Kasumi-1 (cell line): ENCODE measurements around the gene KLF6.

Experiments used
- DNase-seq, 2 experiments: peaks; one replicate each; lab custom pipeline; 2025; lab: John Stamatoyannopoulos, UW

KLF6 gene

DNA sequence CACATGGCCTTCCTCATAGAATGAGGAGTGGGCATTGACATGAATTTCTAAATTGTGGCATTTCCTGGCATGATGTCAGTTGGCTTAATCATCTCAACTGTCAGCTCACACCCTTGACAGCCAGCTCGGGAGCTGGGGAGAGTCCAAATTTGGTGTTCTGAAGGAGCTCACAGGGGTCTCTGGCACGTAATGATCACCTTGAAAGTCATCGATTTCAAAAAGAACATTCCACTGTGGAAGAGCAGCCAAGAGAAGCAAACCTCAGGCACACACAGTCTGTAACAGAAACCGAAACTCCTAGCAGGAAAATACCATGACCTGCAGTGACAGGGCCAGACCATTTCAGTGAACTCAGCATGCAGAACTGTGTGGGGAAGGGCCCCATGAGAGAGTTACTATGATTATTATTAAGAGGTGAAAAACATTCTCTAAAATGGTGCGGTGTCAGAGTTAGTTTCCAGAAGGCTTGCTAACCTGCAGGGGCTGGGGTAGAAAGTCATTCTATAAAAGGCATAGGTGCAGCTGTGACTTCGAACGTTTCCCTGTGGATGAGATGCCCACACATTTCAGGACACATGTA lies 26.4 kb upstream of the KLF6 start:
- no peak for DNase-seq

DNA sequence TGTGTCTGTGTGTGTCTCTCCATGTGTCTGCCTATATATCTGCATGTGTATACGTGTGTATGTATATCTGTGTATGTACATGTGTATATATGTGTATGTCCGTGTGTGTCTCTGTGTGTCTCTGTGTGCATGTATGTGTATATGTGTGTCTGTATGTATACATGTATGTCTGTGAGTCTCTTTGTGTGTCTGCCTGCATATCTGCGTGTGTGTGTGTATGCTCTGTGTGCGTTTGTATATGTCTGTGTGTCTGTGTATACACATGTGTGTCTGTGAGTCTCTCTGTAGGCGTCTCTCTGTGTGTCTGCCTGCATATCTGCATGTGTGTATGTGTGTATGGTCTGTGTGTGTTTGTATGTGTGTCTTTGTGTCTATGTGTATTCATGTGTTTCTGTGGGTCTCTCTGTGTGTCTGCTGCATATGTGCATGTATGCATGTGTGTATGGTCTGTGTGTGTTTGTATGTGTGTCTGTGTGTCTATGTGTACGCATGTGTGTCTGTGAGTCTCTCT lies 23.7 kb upstream of the KLF6 start:
- DNase-seq: no peak

GRCh38 chr10:3807928-3808496 lies 23.0 kb upstream of the KLF6 start:
- DNase-seq: no peak

DNA sequence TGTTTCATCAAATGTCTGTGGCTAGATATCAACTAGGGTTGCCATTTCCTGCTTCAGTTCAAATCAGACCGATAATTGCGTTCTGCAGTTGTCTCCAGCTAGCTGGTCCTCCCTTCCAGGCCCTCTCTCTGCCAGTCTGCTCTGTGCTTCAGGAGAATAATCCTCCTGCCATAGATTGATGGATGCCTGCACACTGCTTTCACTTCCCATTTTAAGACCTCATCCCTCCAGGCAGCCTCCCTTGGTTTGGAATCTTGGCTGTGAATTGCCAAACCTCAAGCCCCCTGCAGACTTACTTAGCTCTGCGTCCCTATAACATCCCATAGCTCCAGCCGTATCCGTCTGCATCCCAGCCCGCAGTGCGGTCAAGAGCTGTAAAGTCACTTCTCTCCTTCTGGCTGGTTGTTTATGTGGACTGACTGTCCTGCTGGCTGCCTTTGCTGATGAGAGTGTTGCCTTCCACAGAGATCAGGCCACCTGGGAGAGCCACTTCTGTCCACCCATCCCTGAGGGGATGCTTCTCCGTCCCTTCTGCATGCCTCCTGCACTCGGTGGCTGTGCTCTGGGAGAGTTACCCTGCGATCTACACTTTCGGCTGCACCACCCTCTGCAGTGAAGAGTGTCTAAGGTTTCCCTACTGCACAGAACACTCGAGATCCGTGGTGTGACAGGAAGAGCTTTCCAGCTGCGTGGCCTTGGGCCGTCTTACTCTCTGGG lies 22.4 kb upstream of the KLF6 start:
- DNase-seq: no peak

DNA sequence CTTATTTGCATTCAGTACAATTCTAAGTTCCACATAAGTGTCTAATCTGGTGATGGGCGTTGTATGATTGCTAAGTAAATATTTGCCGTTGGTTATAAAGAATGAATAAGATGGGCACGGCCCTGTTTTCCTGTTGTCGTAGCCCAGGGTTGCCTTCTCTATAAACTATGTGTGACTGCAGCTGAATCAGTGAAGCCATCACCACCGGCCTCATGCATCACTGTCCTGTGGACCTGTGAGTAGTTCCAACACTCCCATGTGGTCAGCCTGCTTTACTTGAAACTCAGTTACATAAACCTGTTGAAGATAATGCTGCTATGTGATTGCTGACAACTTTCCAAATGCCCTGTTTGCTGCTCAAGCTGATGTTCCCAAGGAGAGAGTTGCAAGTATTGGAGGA lies 21.6 kb upstream of the KLF6 start:
- DNase-seq: no peak

- peak; percentile 55 for DNase-seq
These were observed 20.9 kb upstream of the KLF6 start for GRCh38 chr10:3805791-3806461.

GRCh38 chr10:3805201-3805790 lies 20.3 kb upstream of the KLF6 start:
- peak; percentile 80 to 82 for DNase-seq

DNA sequence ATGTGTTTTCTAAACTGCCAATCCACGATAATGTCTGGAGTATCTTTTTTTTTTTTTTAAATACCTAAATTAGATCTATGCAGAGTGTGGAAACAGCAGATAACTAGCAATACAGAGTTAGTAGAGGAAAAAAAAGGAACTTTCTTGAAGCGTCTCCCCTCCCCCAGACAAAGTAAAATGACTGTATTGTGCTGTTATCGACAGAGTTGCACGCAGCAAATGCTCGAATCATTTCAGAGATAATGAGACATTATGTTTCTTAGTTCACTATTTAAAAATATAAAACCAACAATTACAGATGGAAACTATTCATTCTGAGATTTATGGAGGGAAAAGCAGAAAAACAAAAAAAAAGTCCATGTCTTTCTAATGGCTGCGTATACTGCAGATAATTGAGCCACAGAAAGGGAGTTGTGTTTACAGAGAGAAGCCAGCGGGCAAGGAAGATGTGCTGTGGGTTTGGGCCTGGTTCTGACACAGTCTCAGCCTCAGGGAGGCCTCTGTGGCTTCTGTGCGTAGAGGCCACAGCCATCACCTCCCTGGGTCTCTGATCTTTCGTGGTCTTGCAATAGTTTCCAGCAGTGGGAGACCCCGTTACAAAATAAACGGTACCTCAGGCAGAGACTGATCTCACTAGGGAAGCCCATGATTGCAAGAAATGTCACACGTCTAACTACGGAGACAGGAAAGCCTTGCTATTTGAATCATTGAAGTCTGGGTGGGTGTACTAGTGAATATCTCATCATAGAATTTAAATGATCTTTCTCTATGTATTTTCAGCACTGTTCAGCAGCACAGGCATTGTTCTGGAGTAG lies 19.1 kb upstream of the KLF6 start:
- peak; percentile 60 to 68 for DNase-seq

DNA sequence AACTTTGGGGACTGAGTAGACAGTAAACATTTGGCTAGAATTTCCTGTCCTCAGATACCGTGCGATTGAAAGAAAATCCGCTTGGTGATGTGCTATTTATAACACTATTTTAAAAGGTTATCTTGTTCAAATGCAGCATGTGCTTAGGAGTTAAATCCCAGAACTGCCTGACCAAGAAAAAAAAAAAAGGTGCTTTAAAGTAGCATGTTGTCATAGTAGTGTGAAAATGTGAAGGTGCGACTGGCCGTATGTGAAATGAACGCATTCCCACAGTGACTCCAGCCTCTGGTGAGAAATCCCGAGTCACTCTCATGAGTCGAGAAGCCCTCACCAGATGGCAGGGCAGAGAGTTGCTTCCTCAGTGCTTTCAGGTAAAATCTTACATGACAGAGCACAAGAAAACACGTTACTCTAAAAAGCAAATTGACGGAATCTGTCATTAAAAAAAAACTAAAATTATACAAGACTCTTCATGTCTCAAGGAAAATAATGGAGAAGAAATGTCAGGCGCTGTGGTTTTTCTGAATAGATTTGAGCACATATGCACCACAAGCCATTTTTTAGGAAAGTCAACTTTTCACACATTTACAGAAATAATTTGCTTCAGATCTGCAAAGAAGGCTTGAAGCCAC lies 18.4 kb upstream of the KLF6 start:
- DNase-seq: no peak

DNA sequence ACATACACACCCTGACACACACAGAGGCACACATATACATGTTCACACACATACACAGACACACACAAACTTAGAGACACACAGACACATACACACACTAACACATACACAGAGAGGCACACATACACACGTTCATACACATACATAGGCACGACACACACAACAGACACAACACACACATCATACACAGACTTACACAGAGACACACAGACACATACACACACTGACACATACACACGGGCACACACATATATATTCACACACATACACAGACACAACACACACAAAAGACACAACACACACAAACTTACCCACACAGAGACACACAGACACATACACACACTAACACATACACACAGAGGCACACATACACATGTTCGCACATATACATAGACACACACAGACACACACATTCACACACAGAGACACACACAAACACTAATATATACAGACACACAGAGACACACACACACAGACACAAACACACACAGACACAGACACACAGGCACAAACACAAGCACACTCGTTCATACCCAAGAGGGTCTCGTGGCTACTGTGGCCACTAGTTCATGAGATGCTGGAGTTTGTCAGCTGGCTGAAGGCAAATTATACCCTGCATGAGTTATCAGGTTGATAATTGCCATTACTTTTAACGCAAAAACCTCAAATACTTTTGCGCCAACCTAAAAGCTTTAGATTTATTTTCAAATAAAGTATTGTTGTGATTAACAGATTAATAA lies 17.7 kb upstream of the KLF6 start:
- no peak for DNase-seq

DNA sequence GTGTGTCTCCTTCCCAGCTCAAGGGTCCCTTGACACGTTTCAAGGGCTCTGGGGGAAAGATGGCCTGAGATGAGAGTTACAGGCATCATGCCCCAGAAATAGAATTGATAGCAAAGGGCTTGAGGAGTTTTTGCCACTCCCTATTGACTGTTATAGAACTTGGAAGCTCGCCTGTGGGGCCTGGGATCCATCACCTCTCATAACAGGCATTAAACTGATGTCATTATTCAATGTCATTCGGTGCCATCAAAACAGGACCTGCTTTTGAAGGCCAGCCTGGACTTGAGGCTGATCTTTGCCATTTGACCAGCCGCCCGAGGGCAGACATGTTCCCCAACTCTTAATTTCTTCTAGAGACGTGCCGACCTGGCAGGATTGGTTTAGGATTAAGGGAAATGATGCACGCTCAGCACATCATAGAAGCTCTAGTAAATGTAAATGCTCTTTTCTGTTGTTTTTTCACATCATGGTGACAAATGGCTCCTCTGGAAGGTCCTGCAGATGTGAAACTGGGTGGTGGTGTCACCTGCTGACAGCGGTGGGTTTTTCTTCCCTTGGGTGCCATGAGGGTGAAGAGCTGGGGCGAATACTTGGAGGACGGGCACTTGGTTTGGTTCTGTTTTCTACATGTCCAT lies 16.7 kb upstream of the KLF6 start:
- DNase-seq: no peak

DNA sequence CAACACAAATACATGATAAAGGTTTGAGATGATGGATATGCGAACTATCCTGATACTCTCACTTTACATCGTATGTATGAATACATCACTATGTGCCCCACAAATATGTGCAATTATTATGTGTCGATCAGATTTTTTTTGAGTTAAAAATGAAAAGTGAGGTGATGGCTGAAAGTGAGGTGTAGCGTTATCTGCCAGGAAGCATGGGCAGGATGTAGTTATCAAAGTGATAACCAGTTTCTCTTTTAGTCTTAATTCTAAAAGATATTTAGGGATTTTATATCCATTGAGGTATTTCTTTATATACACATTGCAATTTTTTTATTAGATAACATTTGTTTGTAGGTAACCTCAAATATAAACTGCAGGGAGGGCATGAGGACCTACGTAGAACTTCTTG lies 15.6 kb upstream of the KLF6 start:
- no peak for DNase-seq

DNA sequence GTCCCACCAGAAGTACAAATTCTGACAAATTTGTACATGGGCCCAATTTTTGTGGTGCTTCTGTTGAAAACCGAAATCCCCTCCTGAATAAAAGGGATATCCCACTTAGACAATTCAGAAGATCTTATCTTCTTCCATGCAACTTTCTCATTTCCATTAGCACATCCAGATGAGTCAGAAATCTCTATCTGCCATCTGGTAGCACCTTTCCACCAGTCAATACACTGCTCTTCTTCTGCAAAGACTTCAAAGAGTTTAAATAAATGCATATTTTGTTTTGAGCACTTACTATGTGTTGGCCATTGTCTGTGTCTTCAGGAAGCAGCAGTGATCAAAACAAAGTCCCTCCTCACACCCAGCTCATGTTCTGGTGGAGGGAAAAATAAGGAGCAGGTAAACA lies 12.7 kb upstream of the KLF6 start:
- DNase-seq: no peak

GRCh38 chr10:3793553-3793952 lies 8.5 kb upstream of the KLF6 start:
- no peak for DNase-seq

DNA sequence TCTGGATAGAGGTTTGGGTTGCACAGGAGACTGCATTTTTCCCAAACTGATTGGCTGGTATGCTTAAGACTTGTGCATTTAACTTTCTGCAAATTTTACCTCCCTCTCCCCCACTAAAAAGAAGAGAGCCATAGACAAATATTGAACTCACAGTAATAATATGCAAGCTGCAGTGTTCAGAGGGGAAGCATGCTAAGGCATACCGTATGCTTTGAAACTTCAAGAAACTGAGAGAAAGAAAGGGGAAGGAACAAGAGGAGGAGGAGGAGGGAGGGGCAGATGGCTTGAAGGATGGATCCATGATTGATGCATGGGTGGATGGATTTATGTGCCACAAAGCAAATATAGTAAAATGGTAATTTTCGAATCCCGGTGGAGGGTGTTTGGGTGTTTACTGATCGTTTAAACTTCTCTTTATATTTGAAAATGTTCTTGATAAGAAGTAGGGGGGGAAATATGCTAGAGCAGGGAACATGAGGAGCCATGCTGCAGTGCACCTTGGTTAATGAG lies 7.8 kb upstream of the KLF6 start:
- DNase-seq: no peak

- DNase-seq: no peak
These were observed 7.1 kb upstream of the KLF6 start for GRCh38 chr10:3791974-3792633.

GRCh38 chr10:3790858-3791257 lies 5.8 kb upstream of the KLF6 start:
- no peak for DNase-seq

DNA sequence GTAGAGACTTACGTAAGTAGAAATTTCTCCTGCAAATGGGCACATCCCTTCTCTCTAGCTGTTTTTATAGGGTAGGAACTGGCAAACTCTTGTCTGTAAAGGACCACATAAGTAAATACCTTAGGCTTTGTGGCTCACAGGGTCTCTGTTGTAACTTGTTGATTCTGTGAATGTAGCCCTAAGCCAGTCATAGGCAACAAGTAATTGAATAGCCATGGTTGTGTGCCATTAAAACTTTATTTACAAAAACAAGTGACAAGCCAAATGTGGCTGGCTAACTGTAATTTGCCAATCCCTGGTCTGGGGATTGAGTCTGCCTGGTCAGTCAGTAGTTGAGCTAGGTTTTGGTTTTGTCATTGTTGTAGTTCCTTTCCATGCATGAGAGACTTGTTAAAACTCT lies 5.3 kb upstream of the KLF6 start:
- DNase-seq: no peak

- no peak for DNase-seq
These were observed 4.6 kb upstream of the KLF6 start for GRCh38 chr10:3789621-3790020.
